ENCODE measurements around the gene C20orf141.

- TF ChIP-seq SETDB1 (IDR thresholded peaks at IDR 0.05; ENCODE audit: insufficient read length, low read length) (no peak), ZBTB48 (tag by site-specific recombination; IDR thresholded peaks at IDR 0.05) (no peak), CTCF (tag by site-specific recombination; IDR thresholded peaks at IDR 0.05) (no peak), ZBTB17 (tag by site-specific recombination; IDR thresholded peaks at IDR 0.05) (no peak), ZNF23 (tag by site-specific recombination; IDR thresholded peaks at IDR 0.05; ENCODE audit: borderline replicate concordance) (no peak)
Observed at GRCh38 chr20:2804041-2804828, 10.6 kb upstream of the C20orf141 start.
